NCI-H128 (cell line): ENCODE data around the gene GALNTL6.
"Not testable (repeated sequence)": the region's sequence is repeated elsewhere in the genome, so short reads cannot be mapped to it uniquely, and the experiment has no call there.

Source experiments
- DNase-seq: peaks from one replicate; lab custom pipeline; 2025; ENCODE audit not compliant: unreplicated experiment; lab: John Stamatoyannopoulos, UW

Gene GALNTL6

DNA sequence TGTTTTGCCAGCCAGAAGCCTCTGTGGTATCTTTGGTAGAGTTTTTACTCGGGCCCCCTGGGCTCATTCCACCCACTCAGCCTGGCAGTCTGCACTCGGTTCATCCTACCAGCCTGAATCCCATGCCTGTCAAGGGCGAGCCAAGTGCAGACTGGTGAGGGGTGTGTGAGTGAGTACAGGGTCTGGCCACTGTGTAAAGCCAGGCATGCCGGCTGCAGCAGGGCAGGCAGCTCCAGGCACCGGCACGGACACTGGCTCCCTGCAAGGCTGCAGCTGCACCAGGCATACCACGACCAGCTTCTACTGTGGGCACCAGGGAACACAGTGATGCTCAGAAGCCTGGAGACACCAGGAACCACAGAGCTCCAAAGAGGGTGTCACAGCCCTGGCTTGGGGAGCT, 1161.4 kb downstream of the GALNTL6 start:
- DNase-seq, result no peak

DNA sequence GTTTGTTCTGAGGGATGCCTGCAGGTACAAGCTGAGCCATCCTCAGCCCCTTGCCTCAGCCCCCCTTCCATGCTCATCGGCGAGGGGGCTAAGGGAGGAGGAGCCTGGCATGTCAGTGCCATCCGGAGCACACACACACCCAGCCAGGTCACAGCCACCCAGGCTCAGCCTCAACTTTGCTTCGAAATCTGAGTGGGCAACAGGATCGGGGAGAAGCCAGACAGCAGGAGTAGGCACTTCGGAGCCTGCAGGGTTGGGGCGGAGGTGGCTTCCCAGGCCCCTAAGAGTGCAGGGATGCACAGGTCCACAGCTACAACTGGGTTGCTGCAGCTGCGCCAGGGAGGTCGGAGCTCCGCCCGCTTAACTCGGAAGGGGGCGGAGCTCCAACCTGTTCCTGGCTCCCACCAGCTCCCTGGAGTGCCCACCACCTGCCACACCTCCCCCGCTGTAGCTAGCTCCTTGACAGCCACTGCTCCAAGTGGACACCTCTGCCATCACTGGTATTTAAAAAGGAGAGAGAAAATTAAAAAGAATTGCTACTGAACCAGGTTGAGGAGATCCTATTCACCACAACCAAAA, 1162.5 kb downstream of the GALNTL6 start:
- DNase-seq, result no peak

DNA sequence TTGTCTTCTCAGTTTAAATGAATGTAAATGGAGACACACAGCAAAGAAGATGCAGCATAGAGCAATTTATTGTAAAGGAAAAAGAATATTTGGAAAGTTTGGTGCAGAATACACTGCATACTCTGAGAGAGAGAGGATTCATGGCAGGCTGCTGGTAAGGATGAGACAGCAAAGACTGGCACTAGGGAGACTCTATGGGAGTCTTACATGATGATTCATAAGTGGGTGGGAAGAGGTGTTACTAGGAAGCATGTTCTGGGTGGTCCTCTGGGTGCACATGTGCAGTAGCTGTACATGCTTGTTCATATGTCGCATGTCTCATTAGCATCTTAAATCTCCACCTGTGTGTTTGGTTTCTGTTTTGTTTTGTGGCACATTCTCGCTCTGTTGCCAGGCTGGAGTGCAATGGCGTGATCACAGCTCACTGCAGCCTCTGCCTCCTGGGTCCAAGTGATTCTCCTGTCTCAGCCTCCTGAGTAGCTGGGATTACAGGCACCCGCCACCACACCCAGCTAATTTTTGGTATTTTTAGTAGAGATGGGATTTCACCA, 1164.4 kb downstream of the GALNTL6 start:
- not testable (repeated sequence) for DNase-seq

DNA sequence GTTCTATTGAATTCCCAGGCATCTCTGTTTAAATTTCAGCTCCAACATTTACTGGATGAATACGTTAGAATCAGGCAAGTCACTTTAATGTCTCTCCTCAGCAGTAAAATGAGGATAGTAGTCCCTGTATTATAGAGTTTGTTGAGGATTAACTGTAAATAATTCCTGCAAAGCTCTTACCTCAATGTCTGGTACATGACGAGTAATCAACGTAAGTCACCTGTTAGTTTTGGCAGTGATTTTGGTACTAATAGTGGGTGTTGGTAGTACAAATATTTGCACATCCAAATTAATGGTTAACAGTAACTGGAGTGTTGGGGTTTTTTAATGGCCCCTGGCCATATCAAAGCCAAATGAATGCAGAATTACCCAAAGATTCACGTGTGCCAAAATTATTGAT, 1165.6 kb downstream of the GALNTL6 start:
- DNase-seq, result no peak

GRCh38 chr4:172979332-172979731, 1166.1 kb downstream of the GALNTL6 start:
- no peak for DNase-seq

DNA sequence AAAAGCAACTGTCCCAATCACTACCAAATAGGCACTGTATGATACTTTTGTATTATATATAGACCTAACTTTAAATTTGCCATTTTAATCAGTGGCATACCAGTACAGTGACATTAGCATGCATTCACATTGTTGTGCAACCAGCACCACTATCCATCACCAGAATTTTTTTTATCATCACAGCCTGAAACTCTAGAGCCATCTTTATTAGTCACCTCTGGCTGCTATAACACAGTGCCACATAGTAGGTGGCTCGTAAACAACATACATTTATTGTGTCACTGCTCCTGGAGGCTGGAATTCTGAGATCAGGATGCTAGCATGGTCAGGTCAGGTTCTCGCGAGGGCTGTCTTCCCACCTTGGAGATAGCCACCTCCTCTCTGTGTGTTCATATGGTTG, 1167.0 kb downstream of the GALNTL6 start:
- no peak for DNase-seq

- no peak for DNase-seq
Observed at GRCh38 chr4:172982151-172982590, 1169.0 kb downstream of the GALNTL6 start.

- no peak for DNase-seq
Observed at GRCh38 chr4:172983014-172983413, 1169.8 kb downstream of the GALNTL6 start.

DNA sequence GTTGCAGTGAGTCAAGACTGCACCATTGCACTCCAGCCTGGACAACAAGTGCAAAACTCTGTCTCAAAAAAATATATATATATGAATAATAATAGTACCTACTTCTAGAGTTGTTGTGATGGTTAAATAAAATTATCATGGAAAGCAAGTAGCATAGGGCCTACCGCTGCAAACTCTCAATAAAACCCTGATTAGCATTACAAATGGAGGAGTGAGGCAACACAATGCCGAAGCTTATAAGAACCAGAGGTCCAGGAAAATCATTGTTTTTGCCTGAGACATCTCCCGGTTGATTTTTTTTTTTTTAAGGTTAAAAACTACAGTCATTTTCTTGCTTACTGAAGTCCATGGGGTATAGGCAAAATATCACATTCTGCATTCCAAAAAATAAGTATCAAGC, 1170.4 kb downstream of the GALNTL6 start:
- DNase-seq, result no peak

- DNase-seq, result no peak
Observed at GRCh38 chr4:172985552-172985951, 1172.3 kb downstream of the GALNTL6 start.

DNA sequence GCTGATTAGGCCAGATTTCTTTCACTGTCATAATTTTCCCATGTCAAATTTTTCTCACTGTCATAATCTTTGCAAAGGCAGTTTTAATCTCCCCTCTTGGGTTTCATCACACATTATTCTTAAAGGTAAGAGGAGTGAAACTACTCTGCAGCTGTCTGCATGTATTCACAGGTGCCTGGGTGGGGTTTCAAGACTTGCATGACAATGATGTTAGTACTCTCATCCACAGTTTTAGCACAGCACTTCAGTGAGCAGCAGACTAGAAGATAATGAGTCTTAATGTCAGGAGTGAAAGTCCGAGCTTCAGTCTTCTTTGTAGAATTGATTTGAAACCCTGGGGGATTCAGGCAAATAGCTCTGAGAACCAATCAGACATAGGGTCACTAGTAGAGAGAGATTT, 1172.9 kb downstream of the GALNTL6 start:
- no peak for DNase-seq

DNA sequence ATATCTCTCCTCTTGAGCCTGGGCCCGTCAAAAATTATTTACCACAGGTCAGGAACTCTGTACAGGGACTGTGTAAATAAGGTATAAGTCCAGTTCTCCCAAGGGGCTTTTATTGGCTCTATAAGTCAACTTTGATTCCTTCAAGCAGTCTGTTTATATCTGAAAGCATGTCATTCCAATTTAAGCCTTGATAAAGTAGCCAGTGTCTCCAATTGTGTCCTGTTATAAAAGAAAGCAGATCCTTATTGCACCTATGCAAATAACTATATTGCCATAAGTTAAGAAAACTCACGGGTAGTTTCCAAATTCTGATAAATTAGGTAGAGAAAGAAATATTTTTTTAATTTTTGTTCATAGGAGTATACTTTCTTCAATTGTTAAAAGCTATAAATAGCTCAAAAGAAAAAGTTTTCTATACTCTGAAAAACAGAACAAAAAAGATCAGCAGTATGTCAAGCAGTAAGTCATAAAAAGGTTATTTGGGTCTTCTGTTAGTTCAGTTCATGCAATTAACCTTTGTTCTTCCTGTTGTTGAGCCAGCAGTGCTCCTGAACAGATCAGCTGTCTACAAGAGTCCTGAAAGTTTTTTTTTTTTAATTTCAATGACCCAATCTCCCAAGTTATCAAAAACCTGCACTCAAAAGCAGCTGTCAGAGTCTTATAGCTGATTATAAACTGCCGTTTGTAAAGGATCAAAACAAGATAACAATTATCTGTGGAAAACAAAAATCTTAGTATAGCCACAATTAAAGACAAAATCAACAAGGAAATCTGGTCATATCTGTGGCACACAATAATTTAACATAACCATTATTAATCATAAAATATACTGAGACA, 1177.0 kb downstream of the GALNTL6 start:
- no peak for DNase-seq

GRCh38 chr4:172992648-172993378, 1179.6 kb downstream of the GALNTL6 start:
- no peak for DNase-seq

DNA sequence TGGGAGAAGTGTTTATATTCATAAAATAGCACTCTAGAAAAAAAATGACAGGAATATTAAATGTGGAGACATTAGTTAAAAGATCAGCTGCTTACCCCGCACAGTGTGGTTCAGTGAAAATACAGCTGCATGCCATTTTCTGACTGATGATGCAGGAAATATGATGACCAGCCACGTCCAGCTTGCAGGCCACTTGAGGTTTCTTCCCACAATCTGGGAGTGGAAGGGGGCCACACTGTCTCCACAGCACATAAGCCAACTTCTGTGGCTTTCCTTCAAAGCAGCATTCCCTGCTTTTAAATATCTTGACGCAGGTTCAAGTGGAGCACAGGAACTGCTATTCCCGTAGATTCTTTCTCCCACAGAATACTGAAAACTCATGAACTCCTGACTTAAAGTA, 1182.0 kb downstream of the GALNTL6 start:
- no peak for DNase-seq

DNA sequence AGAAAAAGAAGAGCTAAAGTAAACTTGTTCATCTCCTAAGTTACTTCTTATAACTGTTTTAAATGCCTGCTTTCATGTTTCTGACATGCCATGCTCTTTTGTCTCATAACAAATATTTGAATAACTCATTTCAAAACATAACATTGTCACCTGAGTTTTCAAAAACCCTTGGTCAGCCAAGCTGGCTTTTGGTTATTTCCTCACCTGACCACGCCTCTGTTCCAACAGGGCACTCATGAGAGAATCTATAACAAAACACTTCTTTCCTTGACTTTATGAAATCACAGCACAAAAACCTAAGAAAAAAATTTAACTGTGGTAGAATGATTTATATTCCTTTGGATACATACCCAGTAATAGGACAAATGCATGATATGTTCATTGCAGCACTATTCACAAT, 1182.5 kb downstream of the GALNTL6 start:
- DNase-seq, result no peak

- DNase-seq, result no peak
Observed at GRCh38 chr4:172996571-172997216, 1183.5 kb downstream of the GALNTL6 start.

- DNase-seq, result no peak
Observed at GRCh38 chr4:172997217-172997609, 1184.0 kb downstream of the GALNTL6 start.

DNA sequence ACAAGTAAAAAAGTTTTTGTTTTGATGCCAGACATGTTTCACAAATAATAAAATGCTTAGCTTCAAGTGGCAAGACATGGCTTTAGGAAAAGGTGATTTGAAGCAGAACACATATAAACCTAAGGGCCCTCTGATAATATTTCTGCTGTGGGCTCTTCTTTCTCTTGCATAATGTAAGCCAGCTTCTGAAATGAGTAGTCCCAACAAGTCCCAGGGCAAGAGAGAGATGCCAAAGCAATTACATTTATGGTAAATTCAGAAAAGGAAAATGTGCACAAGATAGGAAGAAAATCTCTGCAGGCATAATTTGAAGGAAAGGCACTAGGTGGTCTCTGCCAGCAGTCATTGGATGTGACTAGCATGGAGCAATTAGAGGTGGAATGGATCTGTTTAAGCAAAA, 1184.7 kb downstream of the GALNTL6 start:
- no peak for DNase-seq

- DNase-seq, result no peak
Observed at GRCh38 chr4:172998527-172999469, 1185.6 kb downstream of the GALNTL6 start.

DNA sequence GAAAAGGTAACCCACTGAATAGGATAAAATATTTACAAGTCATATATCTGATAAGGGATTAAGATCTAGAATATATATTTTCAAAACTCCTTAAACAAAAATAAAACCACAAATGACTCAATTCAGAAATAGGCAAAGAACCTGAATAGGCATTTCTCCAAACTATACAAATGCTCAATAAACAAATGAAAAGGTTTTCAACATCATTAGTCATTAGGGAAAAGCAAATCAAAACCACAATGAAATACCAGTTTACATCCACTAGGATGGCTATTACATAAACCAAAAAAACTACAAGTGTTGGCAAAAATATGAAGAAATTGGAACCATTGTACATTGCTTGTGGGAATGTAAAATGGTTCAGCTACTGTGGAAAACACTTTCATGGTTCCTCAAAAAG, 1188.4 kb downstream of the GALNTL6 start:
- no peak for DNase-seq
